Tibial artery (tissue), 4 donors: ENCODE measurements around the gene MLIP.

ENCODE experiments used
- DNase-seq, 2 donors: peaks; one replicate each; pipeline ENCODE4 v3.0.0-alpha.2; 2019
- H3K27ac ChIP-seq, 2 donors: fragments of 200-600 bp; sonication (generic) in 1 of 2; 1 replicate in 1 of 2; 2 replicates in 1 of 2; pipeline ENCODE4 v1.5.1; 2018 to 2019; ENCODE audit warnings: mild to moderate bottlenecking in 1 of 2
- H3K27me3 ChIP-seq, 2 donors: fragments of 200-600 bp; sonication (generic) in 1 of 2; one replicate each; pipeline versions ENCODE4 v1.5.1 to v1.6.0; 2016 to 2019
- H3K36me3 ChIP-seq, 3 donors: fragments of 200-600 bp; sonication (generic) in 2 of 3; one replicate each; pipeline ENCODE4 v1.5.1; 2016 to 2019; ENCODE audit warnings: mild to moderate bottlenecking in 2 of 3
- H3K4me1 ChIP-seq, 4 donors: fragments of 200-600 bp; sonication (generic) in 2 of 4; 1 replicate in 3 of 4; 2 replicates in 1 of 4; pipeline ENCODE4 v1.5.1; 2016 to 2019
- H3K4me3 ChIP-seq, 2 donors: fragments of 200-600 bp; sonication (generic) in 1 of 2; 1 replicate in 1 of 2; 2 replicates in 1 of 2; pipeline ENCODE4 v1.5.1; 2018 to 2019; ENCODE audit warnings: mild to moderate bottlenecking in 2 of 2
- H3K9me3 ChIP-seq, 3 donors: fragments of 200-600 bp; sonication (generic) in 1 of 3; one replicate each; pipeline ENCODE4 v1.5.1; 2016 to 2019
- CTCF ChIP-seq, 2 experiments: fragments of 200-600 bp in 1 of 2; fragments of 450-650 bp in 1 of 2; IDR thresholded peaks; one replicate each; pipeline ENCODE4 v1.5.1; 2017 to 2019; ENCODE audit warnings: antibody characterized with exemption in 2 of 2, mild to moderate bottlenecking in 1 of 2, moderate library complexity in 1 of 2
- intact Hi-C: fragments of 100-400 bp; cut with DNase I; formaldehyde crosslinking; loops from one replicate; pipeline ENCODE4 v1.15.0; 2023; ENCODE audit warnings: low total_unique reads

MLIP gene

DNA sequence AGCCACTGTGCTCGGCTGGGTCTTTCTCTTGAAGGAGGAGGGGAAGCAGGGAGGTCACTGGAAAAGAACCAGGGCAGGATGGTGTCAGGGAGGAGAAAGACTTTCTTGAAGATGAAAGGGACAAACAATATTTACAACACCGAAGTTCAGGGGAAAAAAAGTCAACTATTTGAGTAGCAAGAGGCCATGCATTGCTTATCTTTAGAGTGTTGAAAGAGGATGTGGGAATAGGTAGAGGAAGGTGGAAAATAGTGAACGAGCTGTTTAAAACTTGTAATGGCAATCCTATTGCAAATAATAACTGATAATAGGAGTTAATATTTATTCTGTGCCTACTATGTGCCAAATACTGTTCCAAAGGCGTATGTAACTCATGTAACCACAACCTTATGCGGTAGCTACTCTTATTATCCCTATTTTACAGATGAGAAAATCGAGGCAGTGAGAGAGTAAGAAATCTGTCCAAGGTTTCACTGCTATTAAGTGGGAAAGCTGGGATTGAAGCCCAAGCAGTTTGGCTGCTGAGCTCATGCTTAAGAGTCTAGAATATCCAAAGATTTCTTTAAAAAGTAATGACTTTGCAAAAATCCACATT, 12.7 kb upstream of the MLIP start:
- no peaks in the 10 kb centered on the region for H3K9me3 ChIP-seq
- no peaks in the 10 kb centered on the region for H3K36me3 ChIP-seq
- H3K4me3 ChIP-seq = no peak overlapping the region
- no peak overlapping the region for H3K27ac ChIP-seq
- TF ChIP-seq CTCF (IDR thresholded peaks at IDR 0.05) = no peak
- H3K27me3 ChIP-seq = no peaks in the 10 kb centered on the region
- H3K4me1 ChIP-seq = no peaks in the 10 kb centered on the region
- no peak for DNase-seq
- intact Hi-C loops = no loop called here

- Histone ChIP-seq H3K4me1 (no peaks in the 10 kb centered on the region), H3K4me3 (no peak overlapping the region), H3K36me3 (no peaks in the 10 kb centered on the region), H3K27me3 (no peaks in the 10 kb centered on the region), H3K27ac (no peak overlapping the region), H3K9me3 (no peaks in the 10 kb centered on the region)
- intact Hi-C loops = no loop called here
- TF ChIP-seq CTCF (IDR thresholded peaks at IDR 0.05) = no peak
- DNase-seq = no peak
Observed at GRCh38 chr6:54099225-54099624, 12.0 kb upstream of the MLIP start.

DNA sequence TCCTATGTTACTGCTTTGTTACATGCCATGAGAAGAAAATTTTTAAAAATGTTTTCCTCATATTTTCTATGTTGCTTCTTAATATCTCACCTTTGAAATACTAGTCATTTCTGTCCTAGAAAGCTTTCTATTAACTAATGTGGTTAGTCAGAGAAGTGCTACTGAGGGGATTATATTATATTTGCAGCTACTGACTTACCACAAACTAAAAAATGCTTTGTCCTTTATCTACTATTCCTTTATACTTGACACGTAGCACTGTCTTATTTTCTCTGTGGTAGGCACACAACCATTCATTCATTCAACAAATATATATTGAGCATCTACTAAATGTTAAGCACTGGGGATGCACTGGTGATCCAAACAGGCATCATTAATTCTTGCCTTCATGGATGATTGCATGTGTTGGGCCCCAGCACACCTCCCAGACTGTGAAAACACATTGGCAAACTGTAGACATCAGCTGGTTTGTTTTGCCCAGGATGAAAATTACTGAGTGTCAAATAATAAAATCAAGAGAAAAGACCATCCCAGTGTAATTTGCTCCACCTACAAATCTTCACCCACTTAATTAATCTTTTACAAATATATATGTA, 10.7 kb upstream of the MLIP start:
- Histone ChIP-seq H3K27me3 (no peaks in the 10 kb centered on the region), H3K4me1 (no peaks in the 10 kb centered on the region), H3K4me3 (no peak overlapping the region), H3K27ac (no peak overlapping the region), H3K9me3 (no peaks in the 10 kb centered on the region), H3K36me3 (no peaks in the 10 kb centered on the region)
- DNase-seq = no peak
- no peak for TF ChIP-seq CTCF (IDR thresholded peaks at IDR 0.05)
- intact Hi-C loops = no loop called here

DNA sequence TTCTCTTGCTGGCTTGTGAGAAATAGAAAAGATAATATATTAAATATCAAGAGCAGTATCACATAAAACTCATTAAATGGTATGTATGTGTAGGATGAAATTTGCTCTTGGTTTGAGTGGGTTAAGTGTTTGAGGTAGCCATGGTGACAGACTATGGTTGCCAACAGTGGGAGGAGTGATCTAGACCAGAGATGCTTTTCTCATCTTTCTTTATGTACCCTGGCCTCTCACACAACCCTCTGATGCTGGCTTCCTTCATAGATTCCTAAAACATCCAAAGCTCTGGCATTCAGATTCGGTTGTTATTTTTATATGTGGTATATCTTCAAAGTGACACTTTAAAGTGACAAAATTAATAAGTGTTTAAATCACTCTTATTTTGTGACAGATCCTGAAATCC, 9.0 kb upstream of the MLIP start:
- Histone ChIP-seq H3K9me3 (no peaks in the 10 kb centered on the region), H3K27me3 (no peaks in the 10 kb centered on the region), H3K36me3 (no peaks in the 10 kb centered on the region), H3K4me3 (no peak overlapping the region), H3K4me1 (no peaks in the 10 kb centered on the region), H3K27ac (no peak overlapping the region)
- no peak for DNase-seq
- intact Hi-C loops = no loop called here
- no peak for TF ChIP-seq CTCF (IDR thresholded peaks at IDR 0.05)

GRCh38 chr6:54103497-54103896, 7.7 kb upstream of the MLIP start:
- DNase-seq = no peak
- Histone ChIP-seq H3K4me3 (no peak overlapping the region), H3K36me3 (no peaks in the 10 kb centered on the region), H3K4me1 (peaks cover 0 to 3% (median 0%) of the 10 kb centered on the region in 4 donors), H3K9me3 (no peaks in the 10 kb centered on the region), H3K27me3 (no peaks in the 10 kb centered on the region), H3K27ac (no peak overlapping the region)
- intact Hi-C loops = no loop called here
- TF ChIP-seq CTCF (IDR thresholded peaks at IDR 0.05) = no peak
